Stimulated activated naive CD8-positive, alpha-beta T cell treated with anti-CD3 and anti-CD28 coated beads, Interleukin-15, Interleukin-2, amounts not matched to agents 100 U/mL and 50 U/mL, for 24 hours (primary cell): ENCODE measurements around the gene MYO5B.

ENCODE experiments used
- ATAC-seq: fragments of 150-1000 bp; cut with Tn5 transposase; one replicate; pipeline ENCODE4 v1.10.0; 2021
- DNase-seq: peaks from one replicate; pipeline ENCODE4 v3.0.0; 2021

The MYO5B gene

DNA sequence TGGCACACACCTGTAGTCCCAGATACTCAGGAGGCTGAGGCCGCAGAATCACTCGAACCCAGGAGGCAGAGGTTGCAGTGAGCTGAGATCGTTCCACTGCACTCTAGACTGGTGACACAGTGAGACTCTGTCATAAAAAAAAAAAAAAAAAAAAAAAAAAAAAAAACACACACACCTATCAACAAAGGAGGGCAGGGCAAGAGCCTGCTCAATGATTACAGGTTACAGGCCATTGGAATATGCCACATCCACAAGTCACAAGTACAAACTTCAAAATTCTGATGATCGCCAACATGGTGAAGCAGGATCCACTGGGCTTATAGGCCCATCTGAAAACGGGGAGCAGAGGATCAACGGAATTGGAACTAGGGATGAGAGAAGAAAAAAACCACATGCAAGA is 6.3 kb downstream of the MYO5B start:
- no peak for DNase-seq
- no peak for ATAC-seq

DNA sequence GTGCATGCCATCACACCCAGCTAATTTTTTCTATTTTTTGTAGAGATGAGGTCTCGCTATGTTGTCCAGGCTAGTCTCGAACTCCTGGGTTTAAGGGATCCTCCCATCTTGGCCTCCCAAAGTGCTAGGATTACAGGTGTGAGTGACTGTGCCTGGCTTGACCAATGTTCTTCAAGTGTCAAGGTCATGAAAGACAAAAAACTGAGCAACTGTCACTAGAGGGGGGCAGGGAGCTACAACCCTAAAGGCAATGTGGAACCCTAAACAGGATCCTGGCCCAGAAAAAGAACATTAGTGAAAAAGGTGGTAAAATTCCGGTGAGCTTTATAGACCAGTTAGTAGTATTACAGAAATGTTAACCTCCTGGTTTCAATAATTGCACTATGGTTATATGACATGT is 7.3 kb downstream of the MYO5B start:
- DNase-seq = no peak
- no peak for ATAC-seq

DNA sequence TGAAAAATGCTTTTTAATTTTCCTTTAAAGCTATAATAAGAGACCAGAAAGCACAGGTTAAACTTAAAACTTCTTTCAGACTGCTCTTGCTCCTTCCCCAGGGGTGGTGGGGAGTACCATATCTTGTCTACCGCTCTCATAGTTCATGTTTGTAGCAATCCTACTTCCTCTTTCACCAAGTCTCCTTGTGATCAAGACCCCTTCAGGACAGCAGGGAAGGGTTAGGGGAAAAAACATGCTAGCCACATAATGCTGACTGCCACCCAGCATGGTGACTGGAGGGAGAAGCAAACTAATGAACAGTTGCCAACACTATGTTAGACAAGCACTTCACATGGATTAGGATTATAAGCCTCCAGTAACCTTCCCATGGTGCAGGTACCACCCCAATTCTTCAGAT is 8.6 kb downstream of the MYO5B start:
- no peak for ATAC-seq
- DNase-seq = no peak

- no peak for ATAC-seq
- DNase-seq = no peak
These were observed 11.4 kb downstream of the MYO5B start for GRCh38 chr18:50183556-50183955.

DNA sequence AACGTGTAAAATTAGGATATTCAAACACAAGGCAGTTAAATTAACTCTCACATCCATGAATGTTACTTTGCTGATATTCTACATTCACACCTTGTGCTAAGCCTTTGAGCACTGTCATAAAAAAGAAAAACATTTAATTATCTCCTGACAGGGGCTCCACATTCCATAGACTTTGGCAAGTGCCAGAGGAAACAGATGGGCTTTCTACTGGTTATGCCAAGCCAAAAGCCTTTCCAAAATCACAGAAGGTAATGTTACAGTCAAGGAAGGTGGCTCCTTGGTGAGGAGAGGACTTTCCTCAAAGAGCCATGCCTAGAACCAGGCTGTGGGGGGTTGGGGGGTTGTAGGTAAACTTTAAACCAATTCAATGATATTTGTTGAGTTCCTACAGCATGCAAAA is 12.4 kb downstream of the MYO5B start:
- no peak for ATAC-seq
- no peak for DNase-seq

DNA sequence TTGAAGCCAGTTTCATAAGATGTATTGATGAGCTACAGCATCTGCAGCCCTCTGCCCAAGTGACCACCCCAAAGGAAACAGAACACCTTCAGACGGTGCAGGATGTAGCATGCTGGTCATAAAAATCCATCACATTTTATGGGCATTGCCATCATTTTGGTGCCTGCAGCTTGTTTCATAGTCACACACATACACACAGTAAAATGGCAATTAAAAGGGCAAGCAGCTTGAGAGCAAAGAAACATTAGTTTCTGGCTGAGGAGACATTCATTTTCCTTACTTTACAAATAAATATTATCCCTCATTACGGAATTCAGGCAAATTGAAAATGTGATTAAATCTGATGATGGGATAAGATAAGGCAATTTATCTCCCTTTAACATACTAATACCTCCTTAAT is 13.4 kb downstream of the MYO5B start:
- DNase-seq (no peak), ATAC-seq (no peak)

- ATAC-seq (no peak), DNase-seq (no peak)
These were observed 15.5 kb downstream of the MYO5B start for GRCh38 chr18:50179465-50179864.

GRCh38 chr18:50177294-50177992 is 17.5 kb downstream of the MYO5B start:
- no peak for DNase-seq
- no peak for ATAC-seq

DNA sequence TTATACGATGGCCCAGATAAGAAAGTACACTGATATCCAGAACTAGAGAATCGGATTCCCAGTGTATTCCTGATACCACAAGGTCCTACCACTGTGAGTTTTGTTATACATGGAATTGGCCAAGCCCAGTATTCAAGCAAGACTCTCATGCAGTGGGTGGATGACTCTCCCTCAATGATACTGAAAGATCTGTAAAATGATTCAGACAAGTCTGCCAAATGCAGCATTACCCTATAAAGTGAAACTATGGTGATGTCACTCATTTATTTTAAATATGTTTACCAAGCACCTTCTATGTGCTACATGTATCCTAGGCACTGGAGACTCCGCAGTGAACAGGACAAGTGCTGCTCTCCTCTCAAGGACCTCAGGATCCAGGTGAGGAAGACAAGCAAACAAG is 22.6 kb downstream of the MYO5B start:
- DNase-seq (no peak), ATAC-seq (no peak)

- ATAC-seq (no peak), DNase-seq (no peak)
These were observed 23.5 kb downstream of the MYO5B start for GRCh38 chr18:50171406-50171805.

DNA sequence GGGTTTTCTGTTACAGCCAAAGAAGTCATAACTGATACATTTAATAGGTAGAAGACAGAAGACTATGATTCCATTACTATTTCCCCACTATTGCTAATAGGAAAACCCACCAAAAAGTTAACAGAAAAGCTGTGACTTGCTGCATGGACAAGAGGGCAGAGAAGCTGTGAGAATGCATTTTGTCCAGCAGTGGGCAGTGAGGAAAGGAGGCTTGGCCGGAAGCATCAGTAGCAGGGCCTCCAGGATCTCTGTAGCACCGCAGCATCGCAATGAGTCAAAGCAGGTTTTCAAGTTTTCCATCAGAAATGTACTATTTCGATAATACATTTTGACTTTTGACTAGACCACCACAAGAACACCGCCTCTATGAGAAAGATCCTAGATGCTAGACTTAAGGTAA is 24.9 kb downstream of the MYO5B start:
- ATAC-seq = no peak
- no peak for DNase-seq

GRCh38 chr18:50169149-50169548 is 25.8 kb downstream of the MYO5B start:
- DNase-seq (no peak), ATAC-seq (no peak)

DNA sequence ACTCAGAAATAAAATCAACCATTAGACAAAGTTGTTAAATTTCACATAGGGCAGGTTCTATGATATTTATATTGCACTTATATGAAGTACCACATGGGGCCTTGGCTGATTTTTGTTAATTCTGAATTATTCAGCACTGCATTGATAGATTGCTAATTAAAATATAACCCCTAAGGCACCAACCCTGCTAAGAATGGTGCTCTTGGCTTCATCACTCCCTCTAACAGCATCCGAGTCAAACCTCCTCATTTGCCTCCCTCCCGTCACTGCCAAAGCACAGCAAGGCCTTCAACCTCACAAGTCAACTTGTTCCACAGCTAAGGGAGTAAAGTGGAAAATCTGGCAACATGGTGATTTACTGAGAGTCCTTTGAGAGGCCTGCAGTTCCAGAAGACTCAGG is 27.0 kb downstream of the MYO5B start:
- DNase-seq = no peak
- ATAC-seq = no peak

- DNase-seq (no peak), ATAC-seq (no peak)
These were observed 28.0 kb downstream of the MYO5B start for GRCh38 chr18:50166901-50167300.

DNA sequence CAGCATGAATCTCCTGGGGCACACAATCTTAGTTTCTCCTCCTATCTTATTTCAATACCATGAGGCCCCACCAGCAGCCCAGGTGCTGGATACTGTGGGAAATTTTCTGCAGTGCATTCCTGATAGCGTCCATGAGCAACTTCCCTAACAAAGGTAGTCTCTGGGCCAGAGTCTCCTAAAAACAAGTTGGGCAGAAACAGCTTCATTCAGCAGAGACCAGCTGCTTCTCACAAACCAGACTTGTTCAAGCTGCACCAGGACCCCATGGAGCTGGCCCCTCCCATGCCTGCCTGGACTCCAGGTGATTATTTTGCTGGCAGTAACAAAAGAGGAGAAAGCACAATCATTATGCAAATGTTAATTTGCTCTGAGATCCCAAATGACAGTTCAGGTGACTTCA is 31.4 kb downstream of the MYO5B start:
- ATAC-seq (no peak), DNase-seq (no peak)

GRCh38 chr18:50162486-50163304 is 32.3 kb downstream of the MYO5B start:
- ATAC-seq (no peak), DNase-seq (no peak)

DNA sequence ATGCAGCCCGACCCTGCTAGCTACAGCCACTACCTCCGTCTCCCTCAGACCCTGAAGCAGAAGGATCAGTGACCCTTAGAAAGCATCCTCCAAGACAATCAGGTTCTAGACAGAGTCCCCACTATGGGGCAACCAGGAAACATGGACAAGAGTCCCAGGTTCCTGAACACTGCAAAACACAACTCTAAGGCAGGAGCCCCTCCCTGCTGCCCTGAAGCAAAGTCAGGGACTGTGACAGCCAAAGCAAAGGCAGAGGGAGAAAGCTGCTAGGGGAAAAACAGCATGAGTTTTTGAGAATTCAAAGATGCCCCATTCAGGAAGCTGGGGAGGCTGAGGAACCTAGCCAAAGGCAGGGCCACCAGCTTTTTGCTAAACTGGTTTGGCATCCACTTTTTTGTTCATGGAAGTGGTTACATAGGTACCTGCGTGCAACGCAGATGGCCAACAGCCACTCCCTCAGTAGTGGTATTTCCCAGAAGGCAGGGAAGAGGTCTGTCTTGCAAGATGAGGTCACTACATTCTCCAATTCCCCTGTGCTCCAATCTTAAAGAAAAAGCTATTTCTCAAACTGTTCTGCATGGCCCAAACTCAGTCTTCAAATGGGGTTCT is 33.2 kb downstream of the MYO5B start:
- DNase-seq (no peak), ATAC-seq (no peak)

- peak; percentile 19 for ATAC-seq
- no peak for DNase-seq
These were observed 35.3 kb downstream of the MYO5B start for GRCh38 chr18:50159654-50160046.

GRCh38 chr18:50158866-50159653 is 35.9 kb downstream of the MYO5B start:
- ATAC-seq = no peak
- no peak for DNase-seq

- no peak for ATAC-seq
- DNase-seq = no peak
These were observed 39.5 kb downstream of the MYO5B start for GRCh38 chr18:50155406-50155805.

DNA sequence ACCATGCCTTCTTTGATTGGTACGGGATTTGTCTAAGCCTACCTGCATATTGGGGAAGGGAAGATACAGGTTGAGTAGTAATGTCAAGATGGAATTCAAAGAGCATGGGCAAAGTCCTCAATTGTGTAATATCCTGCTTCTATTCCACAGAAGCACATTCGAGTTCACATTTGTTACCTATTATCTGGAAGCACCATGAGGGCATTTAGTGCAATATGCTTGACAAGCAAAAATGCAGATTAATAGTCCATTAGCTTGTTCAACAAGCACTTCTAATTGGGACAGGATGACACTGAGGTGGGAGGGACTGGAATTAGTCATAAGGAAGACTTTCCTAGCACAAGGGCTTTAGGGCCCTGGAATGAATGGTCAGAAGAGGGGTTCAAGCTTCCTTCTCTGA is 40.5 kb downstream of the MYO5B start:
- DNase-seq = no peak

GRCh38 chr18:50152900-50153299 is 42.0 kb downstream of the MYO5B start:
- DNase-seq (no peak), ATAC-seq (no peak)

More for the DNA sequence above, 40.5 kb downstream of the MYO5B start:
- ATAC-seq = no peak

DNA sequence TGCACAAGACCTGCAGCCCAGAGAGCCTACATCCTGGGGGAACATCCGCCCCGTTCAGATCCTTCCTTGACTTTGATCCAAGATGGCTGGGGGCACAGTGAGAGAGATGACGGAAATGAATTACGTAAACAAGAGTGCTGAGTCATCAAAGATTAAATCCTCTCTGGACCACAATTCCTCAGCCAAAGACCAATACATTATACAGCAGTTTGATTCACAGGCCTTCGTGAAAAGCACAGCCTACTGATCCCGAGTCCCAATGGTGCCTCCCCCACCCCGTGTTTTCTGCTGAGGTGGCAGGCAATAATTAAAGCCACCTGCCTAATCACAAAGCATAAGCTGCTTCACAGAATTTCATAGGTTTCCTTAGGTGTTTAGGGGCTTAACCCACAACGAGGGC is 43.0 kb downstream of the MYO5B start:
- DNase-seq = no peak

More for the DNA sequence above, 43.0 kb downstream of the MYO5B start:
- no peak for ATAC-seq
